ENCODE data around the gene ARID4B. TPM values are rescaled to one million over a fixed set of nuclear protein-coding genes. Genes with fewer than 3 reads are reported as not detected.

The ARID4B gene
- total and polyA plus RNA-seq, 2 of the 13 experiments (the other 11 are each of a cell fraction or from before 2014, with no cell fraction given): 9.7 to 24.6 TPM

- H2AFZ ChIP-seq (ENCODE audit: low read length): no peak overlapping the region
- TF ChIP-seq ZNF326 (CRISPR knock-in tag; IDR thresholded peaks at IDR 0.05; ENCODE audit: borderline replicate concordance) (no peak), BHLHE40 (IDR thresholded peaks at IDR 0.05; ENCODE audit: low read length) (no peak), SP5 (CRISPR knock-in tag; IDR thresholded peaks at IDR 0.05; ENCODE audit: borderline replicate concordance, low read depth) (no peak), ZNF225 (CRISPR knock-in tag; IDR thresholded peaks at IDR 0.05) (no peak), ZBTB20 (CRISPR knock-in tag; IDR thresholded peaks at IDR 0.05; ENCODE audit: borderline replicate concordance, low read depth) (no peak), SALL2 (CRISPR knock-in tag; IDR thresholded peaks at IDR 0.05) (no peak), MAFG (CRISPR knock-in tag; IDR thresholded peaks at IDR 0.05) (no peak), ZNF850 (CRISPR knock-in tag; conservative IDR thresholded peaks at IDR 0.05) (no peak), ZNF576 (CRISPR knock-in tag; IDR thresholded peaks at IDR 0.05) (no peak), ZNF773 (CRISPR knock-in tag; IDR thresholded peaks at IDR 0.05; ENCODE audit: borderline replicate concordance) (no peak), ZNF710 (CRISPR knock-in tag; IDR thresholded peaks at IDR 0.05; ENCODE audit: borderline replicate concordance) (no peak), ZBTB3 (CRISPR knock-in tag; IDR thresholded peaks at IDR 0.05; ENCODE audit: borderline replicate concordance, low read depth) (no peak), MEF2D (CRISPR knock-in tag; IDR thresholded peaks at IDR 0.05) (no peak), ZNF878 (CRISPR knock-in tag; IDR thresholded peaks at IDR 0.05) (no peak), ATF7-NPFF (CRISPR knock-in tag; IDR thresholded peaks at IDR 0.05; ENCODE audit: low read depth) (no peak), SRSF9 (IDR thresholded peaks at IDR 0.05; ENCODE audit: borderline replicate concordance, insufficient read depth, low read depth, low read length, poor library complexity, severe bottlenecking) (no peak), EZH2 (conservative IDR thresholded peaks at IDR 0.05; ENCODE audit: low read depth, low read length) (no peak), ZNF431 (CRISPR knock-in tag; IDR thresholded peaks at IDR 0.05; ENCODE audit: borderline replicate concordance, low read depth) (no peak), ZNF12 (CRISPR knock-in tag; IDR thresholded peaks at IDR 0.05) (no peak)
- peak overlapping the region; percentile 82 for H3K4me2 ChIP-seq (ENCODE audit: low read depth, low read length)
- ATAC-seq (no peak), FAIRE-seq (no peak), DNase-seq (ENCODE audit: low spot score) (no peak)
- H3K9ac ChIP-seq (ENCODE audit: insufficient read depth, low read depth, low read length): peak overlapping the region; percentile 93
- in situ Hi-C loops (cut with HindIII; ENCODE audit: extremely low pct_ligation_motif_present, low pct_unique_long_range_greater_than_20kb) (loop anchor here (10.0 kb wide), 1 partner anchor 69 kb away; no protein-coding TSS in a partner anchor), intact Hi-C loops (cut with micrococcal nuclease; ENCODE audit: unreplicated experiment) (no loop called here)
- H3K4me3 ChIP-seq (replicated peaks in 1 of 3; ENCODE audit: insufficient read depth in 1 of 3, low read depth in 2 of 3, low read length in 3 of 3): peak overlapping the region in 1 of 3 experiments; percentile 92; a peak in 1 of 6 replicates
- ChIA-PET CTCF (ENCODE audit: low intra/inter-chr PET ratio, low total read pairs) (no interaction called here), POLR2A (no interaction called here)
- 78% methylated on average over 5 of the region's 5 CpGs for WGBS (ENCODE audit: low lambda C conversion rate)
- H4K20me1 ChIP-seq (ENCODE audit: insufficient read depth, low read length): peaks cover 50% of the 10 kb centered on the region
- H3K9me3 ChIP-seq (ENCODE audit: low read length): no peaks in the 10 kb centered on the region
- peaks cover 0 to 3% of the 10 kb centered on the region in 2 experiments; a peak in 3 of 5 replicates for H3K36me3 ChIP-seq (replicated peaks in 1 of 2; ENCODE audit: control insufficient read depth in 1 of 2, insufficient read depth in 2 of 2, low read length in 2 of 2)
- no peaks in the 10 kb centered on the region; a peak in 1 of 5 replicates for H3K27me3 ChIP-seq (ENCODE audit: control insufficient read depth in 1 of 2, insufficient read depth in 2 of 2, low read length in 2 of 2)
- TSS peak; percentile 1 for BruUV-seq (replicated peaks)
- peaks cover 68% of the 10 kb centered on the region for H3K4me1 ChIP-seq (ENCODE audit: insufficient read depth, low read length)
- no peak overlapping the region for H3K27ac ChIP-seq (ENCODE audit: extremely low read length, insufficient read depth, low read length)
- peaks cover 87% of the 10 kb centered on the region for H3K79me2 ChIP-seq (ENCODE audit: insufficient read depth, low read length)
Observed at GRCh38 chr1:235324296-235324695, 3.7 kb downstream of the ARID4B start.

All from HepG2 (cell line).